Esophagus muscularis mucosa (tissue), 4 donors: ENCODE results near the gene ADAMTS2. TPM values are rescaled to one million over a fixed set of nuclear protein-coding genes. Genes with fewer than 3 reads are reported as not detected.
A peak's percentile ranks its signal among the peaks of the same experiment; 100 is the strongest.

ENCODE experiments used
- DNase-seq: peaks from one replicate; pipeline ENCODE4 v3.0.0-alpha.2; 2017; ENCODE audit errors: extremely low spot score
- H3K27ac ChIP-seq, 4 donors: fragments of 200-600 bp; sonication (generic); replicated peaks in 1 of 4; 1 replicate in 3 of 4; 2 replicates in 1 of 4; pipeline ENCODE4 v1.5.1; 2016 to 2019; ENCODE audit warnings: mild to moderate bottlenecking in 1 of 4
- H3K27me3 ChIP-seq, 4 donors: fragments of 200-600 bp; sonication (generic); one replicate each; pipeline versions ENCODE4 v1.5.1 to v1.6.0; 2016 to 2019
- H3K36me3 ChIP-seq, 4 donors: fragments of 200-600 bp; sonication (generic); one replicate each; pipeline ENCODE4 v1.5.1; 2016 to 2019
- H3K4me1 ChIP-seq, 4 donors: fragments of 200-600 bp; sonication (generic); one replicate each; pipeline ENCODE4 v1.5.1; 2016 to 2019
- H3K4me3 ChIP-seq, 4 donors: fragments of 200-600 bp; sonication (generic); 1 replicate in 2 of 4; 2 replicates in 2 of 4; pipeline ENCODE4 v1.5.1; 2016 to 2019; ENCODE audit warnings: mild to moderate bottlenecking in 4 of 4, moderate library complexity in 1 of 4
- H3K9me3 ChIP-seq, 4 donors: fragments of 200-600 bp; sonication (generic); 1 replicate in 3 of 4; 2 replicates in 1 of 4; pipeline ENCODE4 v1.5.1; 2016 to 2019
- CTCF ChIP-seq, 3 experiments: fragments of 200-600 bp in 2 of 3; fragments of 450-650 bp in 1 of 3; sonication (generic) in 2 of 3; IDR thresholded peaks; one replicate each; pipeline ENCODE4 v1.5.1; 2017 to 2019; ENCODE audit warnings: antibody characterized with exemption in 3 of 3, mild to moderate bottlenecking in 2 of 3, moderate library complexity in 1 of 3
- EP300 ChIP-seq: sonication (generic); formaldehyde crosslinking; IDR thresholded peaks from one replicate; pipeline ENCODE4 v1.6.1; 2017; ENCODE audit warnings: antibody characterized with exemption
- POLR2A ChIP-seq: fragments of 450-650 bp; IDR thresholded peaks from one replicate; pipeline ENCODE4 v1.6.1; 2017; ENCODE audit warnings: antibody characterized with exemption, moderate library complexity, mild to moderate bottlenecking, low read depth
- POLR2AphosphoS5 ChIP-seq, 2 donors: sonication (generic); formaldehyde crosslinking; IDR thresholded peaks; one replicate each; pipeline ENCODE4 v1.6.1; 2017; ENCODE audit warnings: antibody characterized with exemption in 2 of 2
- WGBS: methylation state at CpG from one replicate; pipeline ENCODE4 v1.1.5; 2018; 5-methylcytosine and 5-hydroxymethylcytosine counted together
- intact Hi-C: fragments of 100-400 bp; cut with DNase I; formaldehyde crosslinking; loops from one replicate; pipeline ENCODE4 v1.15.1; 2023
- total RNA-seq, 4 donors: library from RNA; depleted of rRNA; stranded (reverse); fragments of >200 nt; gene quantifications; one replicate each; pipeline versions ENCODE4 v1.1.0 to v1.2.1, GENCODE V29; 2016

The ADAMTS2 gene
- total RNA-seq, 4 donors from 2014 or later, result 17.8 to 31.8 (median 21.4) TPM

GRCh38 chr5:179269781-179270543, 75.3 kb downstream of the ADAMTS2 start:
- no peaks in the 10 kb centered on the region for H3K27me3 ChIP-seq
- no peaks in the 10 kb centered on the region for H3K36me3 ChIP-seq
- WGBS, result 84% methylated on average over 7 of the region's 13 CpGs
- H3K4me3 ChIP-seq, result no peak overlapping the region
- no peaks in the 10 kb centered on the region for H3K9me3 ChIP-seq
- TF ChIP-seq POLR2A, result no peak
- TF ChIP-seq CTCF (IDR thresholded peaks at IDR 0.05), result no peak
- TF ChIP-seq POLR2AphosphoS5 (IDR thresholded peaks at IDR 0.05), result no peak
- no peak for TF ChIP-seq EP300
- peak overlapping the region; percentile 57 to 71 (median 67) for H3K27ac ChIP-seq
- no peak for DNase-seq
- intact Hi-C loops, result loop anchor here (5.0 kb wide), 1 partner anchor 77 kb away; the partner anchor contains the start of gene ADAMTS2
- peaks cover 30 to 96% (median 81%) of the 10 kb centered on the region in 4 donors for H3K4me1 ChIP-seq

- no peaks in the 10 kb centered on the region for H3K9me3 ChIP-seq
- DNase-seq, result no peak
- H3K27me3 ChIP-seq, result no peaks in the 10 kb centered on the region
- no peaks in the 10 kb centered on the region for H3K36me3 ChIP-seq
- TF ChIP-seq CTCF (IDR thresholded peaks at IDR 0.05) (no peak), POLR2A (no peak), EP300 (no peak), POLR2AphosphoS5 (IDR thresholded peaks at IDR 0.05) (no peak)
- H3K4me1 ChIP-seq, result peaks cover 31 to 92% (median 81%) of the 10 kb centered on the region in 4 donors
- peak overlapping the region in 3 of 4 donors; percentile 57 to 71 (median 70) for H3K27ac ChIP-seq
- H3K4me3 ChIP-seq, result no peak overlapping the region
- 84% methylated on average over 11 of the region's 12 CpGs for WGBS
- intact Hi-C loops, result loop anchor here (5.0 kb wide), 1 partner anchor 78 kb away; the partner anchor contains the start of gene ADAMTS2
Observed at GRCh38 chr5:179268966-179269693, 76.1 kb downstream of the ADAMTS2 start.

GRCh38 chr5:179268399-179268952, 76.8 kb downstream of the ADAMTS2 start:
- intact Hi-C loops, result loop anchor here (5.0 kb wide), 1 partner anchor 79 kb away; the partner anchor contains the start of gene ADAMTS2
- DNase-seq, result no peak
- 84% methylated on average over 16 of the region's 16 CpGs for WGBS
- Histone ChIP-seq H3K27me3 (no peaks in the 10 kb centered on the region), H3K9me3 (no peaks in the 10 kb centered on the region), H3K4me3 (no peak overlapping the region), H3K36me3 (no peaks in the 10 kb centered on the region), H3K4me1 (peaks cover 31 to 85% (median 75%) of the 10 kb centered on the region in 4 donors), H3K27ac (no peak overlapping the region)
- TF ChIP-seq EP300 (no peak), POLR2A (no peak), CTCF (IDR thresholded peaks at IDR 0.05) (no peak), POLR2AphosphoS5 (IDR thresholded peaks at IDR 0.05) (no peak)

GRCh38 chr5:179267671-179268083, 77.6 kb downstream of the ADAMTS2 start:
- no peak for DNase-seq
- Histone ChIP-seq H3K27me3 (no peaks in the 10 kb centered on the region), H3K4me1 (peaks cover 31 to 77% (median 70%) of the 10 kb centered on the region in 4 donors), H3K27ac (peak overlapping the region in 1 of 4 donors; percentile 39), H3K36me3 (no peaks in the 10 kb centered on the region), H3K9me3 (no peaks in the 10 kb centered on the region), H3K4me3 (no peak overlapping the region)
- 64% methylated on average over 5 of the region's 10 CpGs for WGBS
- intact Hi-C loops, result loop anchor here (5.0 kb wide), 1 partner anchor 80 kb away; the partner anchor contains the start of gene ADAMTS2
- TF ChIP-seq POLR2A, result no peak
- TF ChIP-seq POLR2AphosphoS5 (IDR thresholded peaks at IDR 0.05), result no peak
- no peak for TF ChIP-seq EP300
- no peak for TF ChIP-seq CTCF (IDR thresholded peaks at IDR 0.05)
